HG03565 (cell line): ENCODE data around the gene PXMP4.

Experiments
- ATAC-seq: cut with Tn5 transposase; IDR thresholded peaks from one replicate; pipeline ENCODE4 v1.9.1; 2021; ENCODE audit warnings: mild to moderate bottlenecking, moderate library complexity; ENCODE audit not compliant: unreplicated experiment

PXMP4 gene

DNA sequence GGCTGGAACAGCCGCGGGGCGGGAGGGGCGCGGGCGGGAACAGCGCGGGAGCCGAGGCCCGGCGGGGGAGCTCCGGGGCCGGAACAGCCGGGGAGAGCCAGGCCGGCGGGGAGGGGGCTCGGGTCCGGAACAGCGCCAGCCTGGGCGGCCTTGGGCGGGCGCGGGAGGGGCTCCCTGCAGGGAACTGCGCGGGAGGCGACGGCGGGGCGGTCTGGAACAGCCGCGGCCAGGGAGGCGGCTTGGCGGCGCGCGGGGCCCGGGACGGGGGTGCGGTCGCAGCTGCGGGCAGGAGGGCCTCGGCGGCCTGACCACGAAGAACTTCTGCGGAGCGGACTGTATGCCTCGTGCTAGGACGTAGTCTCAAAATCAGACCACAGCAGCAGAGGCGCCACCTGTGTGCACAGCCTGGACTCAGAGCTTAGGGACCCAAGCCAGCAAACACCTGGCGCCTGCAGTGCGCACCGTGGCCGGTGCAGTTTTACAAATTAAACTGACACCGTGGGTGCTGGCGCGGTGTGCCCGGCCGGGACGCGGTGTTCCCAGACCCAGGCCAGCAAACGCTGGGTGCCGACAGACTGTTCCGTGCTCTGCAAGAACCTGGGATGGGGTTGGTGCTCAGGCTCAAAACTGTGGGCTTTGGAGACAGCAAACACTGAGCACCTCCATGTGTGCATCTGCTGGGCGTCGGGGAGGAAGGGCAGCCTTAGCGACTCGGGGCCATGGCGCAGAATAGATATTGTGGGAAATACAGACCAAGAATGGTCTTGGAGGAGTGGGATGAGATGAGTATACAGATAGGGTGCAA lies 12.3 kb upstream of the PXMP4 start:
- ATAC-seq, result peak; percentile 32

DNA sequence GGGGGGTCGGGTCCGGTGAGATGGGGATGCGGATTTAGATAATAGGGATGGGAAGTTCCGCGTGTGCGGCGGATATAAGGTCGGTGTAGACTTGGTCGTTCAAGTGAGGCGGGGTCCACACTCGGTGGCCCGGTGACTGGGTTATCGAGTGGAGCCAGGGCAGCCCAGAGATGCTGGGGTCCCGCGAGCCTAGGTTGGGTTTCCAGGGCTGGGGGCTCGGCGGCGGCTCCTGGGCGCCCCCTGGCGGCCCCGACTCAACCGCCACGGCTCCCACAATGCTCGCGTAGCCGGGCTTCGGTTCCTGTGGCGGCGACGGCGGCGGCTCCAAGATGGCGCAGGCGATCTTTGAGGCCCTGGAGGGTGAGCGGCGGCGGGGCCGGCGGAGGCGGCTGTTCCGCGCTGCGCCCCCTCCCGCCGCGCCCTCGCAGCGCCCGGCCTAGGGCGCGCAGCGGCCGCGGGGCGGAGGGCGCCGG lies 11.6 kb upstream of the PXMP4 start, which contains the start of gene ZNF341:
ZNF341 (plus strand) TSS at position 304 of the 473 bp plus-strand sequence; CDS start at position 330, 26 bp downstream.
- ATAC-seq, result peak; percentile 69

DNA sequence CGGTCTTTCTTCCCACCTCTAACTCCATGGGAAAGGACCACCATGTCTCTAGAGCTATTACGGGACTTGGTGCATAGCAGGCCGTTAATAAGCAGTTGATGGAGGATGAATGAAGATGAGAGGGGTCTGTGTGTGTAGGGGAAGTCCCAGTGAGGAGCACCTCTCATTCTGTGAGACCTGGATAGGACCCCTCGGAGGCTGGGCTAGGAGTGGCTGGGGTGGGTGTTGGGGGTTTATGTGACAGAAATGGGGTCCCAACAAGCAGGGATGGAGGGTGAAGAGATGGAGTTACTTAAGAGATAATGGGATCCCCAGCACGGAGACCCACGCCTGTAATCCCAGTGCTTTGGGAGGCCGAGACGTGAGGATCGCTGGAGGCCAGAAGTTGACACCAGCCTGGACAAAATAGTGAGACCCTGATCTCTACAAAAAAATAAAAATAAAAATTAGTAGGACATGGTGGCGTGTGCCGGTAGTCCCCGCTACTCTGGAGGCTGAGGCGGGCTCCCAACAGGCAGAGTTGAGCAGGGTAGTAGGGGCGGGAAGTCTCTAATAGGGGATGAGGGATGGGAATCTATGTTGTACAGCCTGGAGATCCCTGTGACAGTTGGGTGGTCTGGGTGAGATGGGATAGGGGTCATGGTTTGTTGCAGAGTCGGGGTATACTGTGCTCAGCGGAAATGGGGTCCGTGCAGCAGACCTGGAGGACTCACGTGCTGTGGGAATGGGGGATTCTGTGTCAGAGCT lies 11.0 kb upstream of the PXMP4 start:
- no peak for ATAC-seq

DNA sequence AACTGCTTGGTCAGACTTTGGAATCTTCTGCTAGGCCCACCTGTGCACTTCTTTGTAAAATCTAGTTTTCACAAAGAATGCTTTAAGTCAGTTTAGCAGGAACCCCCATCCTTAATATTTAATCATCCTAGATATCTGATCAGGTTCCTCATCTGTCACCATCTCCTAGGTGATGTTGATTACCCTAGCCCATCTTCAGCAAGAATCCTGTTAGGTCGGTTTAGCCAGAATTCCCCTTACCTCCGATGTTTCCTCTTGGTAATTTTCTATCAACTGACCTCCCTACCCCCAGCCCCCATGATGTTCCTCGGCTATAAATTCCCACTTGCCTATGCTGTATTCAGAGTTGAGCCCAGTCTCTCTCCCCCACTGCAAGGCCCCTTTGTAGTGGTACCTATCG lies 9.0 kb upstream of the PXMP4 start:
- ATAC-seq, result no peak

DNA sequence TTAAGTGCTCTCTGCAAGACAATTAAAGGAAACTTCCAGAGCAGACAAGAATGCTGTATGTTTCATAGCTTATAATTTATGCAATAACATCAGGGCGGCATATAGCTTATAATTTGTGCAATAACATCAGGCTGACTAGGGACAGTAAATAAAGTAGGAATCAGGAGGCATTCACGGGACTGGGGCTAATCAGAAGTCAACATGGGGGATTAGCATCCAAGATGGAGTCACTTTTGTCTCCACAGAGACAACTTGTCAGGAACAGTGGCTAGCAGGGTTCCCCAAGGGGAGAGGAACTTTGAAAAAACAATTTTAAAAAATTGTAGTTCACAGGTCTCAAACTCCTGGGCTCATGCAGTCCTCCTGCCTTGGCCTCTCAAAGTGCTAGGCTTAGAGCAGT lies 8.4 kb upstream of the PXMP4 start:
- no peak for ATAC-seq

DNA sequence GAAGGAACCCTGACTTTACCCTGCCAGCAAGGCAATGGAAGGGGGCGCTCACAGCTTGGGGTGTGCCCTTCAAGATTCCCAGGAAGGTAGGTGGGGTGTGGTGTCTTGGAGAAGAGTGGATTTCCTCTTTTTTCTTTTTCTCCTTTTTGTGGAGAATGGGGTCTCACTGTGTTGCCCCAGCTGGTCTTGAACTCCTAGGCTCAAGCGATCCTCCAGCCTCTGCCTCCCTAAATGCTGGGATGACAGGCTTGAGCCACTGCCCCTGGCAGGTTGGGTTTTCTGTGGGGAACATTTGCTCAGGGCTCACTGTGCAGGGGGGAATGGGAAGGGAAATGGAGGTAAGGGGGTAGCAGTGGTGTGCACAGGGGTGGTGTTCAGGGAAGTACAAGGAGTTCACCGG lies 7.7 kb upstream of the PXMP4 start:
- no peak for ATAC-seq

DNA sequence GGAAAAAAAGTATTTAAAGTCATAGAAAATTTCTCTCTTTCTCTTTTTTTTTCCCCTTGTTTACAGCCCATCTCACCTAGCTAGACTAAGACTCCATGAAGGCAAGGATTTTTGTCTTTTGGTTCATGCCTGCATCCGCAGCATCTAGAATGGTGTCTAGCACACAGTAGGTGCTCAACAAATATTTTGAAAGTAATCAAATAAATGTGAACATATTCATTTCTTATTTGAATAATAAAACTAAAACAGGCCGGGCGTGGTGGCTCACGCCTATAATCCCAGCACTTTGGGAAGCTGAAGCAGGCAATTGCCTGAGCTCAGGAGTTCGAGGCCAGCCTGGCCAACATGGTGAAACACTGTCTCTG lies 7.0 kb upstream of the PXMP4 start:
- ATAC-seq, result no peak

DNA sequence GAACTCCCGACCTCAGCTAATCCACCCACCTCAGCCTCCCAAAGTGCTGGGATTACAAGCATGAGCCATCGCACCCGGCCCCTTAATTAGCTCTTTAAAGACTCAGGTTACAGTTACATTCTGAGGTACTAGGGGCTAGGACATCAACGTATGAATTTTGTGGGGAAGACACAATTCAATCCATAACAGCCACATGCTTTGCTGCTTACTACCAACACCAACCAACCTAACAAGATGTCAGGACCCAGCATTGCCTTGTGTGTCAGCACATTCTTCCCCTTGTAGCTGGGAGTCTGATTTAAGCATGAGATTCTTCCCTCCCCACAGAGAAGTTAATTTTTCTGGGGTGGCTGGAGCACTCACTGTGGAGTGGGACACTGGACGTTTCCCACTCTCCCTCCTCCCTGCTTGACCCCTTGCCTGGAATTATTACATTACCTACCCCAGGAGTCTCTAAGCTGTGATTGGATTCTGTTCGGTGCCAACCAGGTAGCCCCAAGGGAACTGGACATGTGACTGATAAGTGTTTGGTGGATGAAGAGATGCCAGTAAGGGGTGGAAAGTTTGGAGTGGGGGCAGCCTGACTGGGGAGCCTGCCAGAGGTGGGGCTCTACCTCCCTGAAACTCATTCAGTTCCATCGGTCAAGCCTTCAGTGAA lies 5.6 kb upstream of the PXMP4 start:
- no peak for ATAC-seq

DNA sequence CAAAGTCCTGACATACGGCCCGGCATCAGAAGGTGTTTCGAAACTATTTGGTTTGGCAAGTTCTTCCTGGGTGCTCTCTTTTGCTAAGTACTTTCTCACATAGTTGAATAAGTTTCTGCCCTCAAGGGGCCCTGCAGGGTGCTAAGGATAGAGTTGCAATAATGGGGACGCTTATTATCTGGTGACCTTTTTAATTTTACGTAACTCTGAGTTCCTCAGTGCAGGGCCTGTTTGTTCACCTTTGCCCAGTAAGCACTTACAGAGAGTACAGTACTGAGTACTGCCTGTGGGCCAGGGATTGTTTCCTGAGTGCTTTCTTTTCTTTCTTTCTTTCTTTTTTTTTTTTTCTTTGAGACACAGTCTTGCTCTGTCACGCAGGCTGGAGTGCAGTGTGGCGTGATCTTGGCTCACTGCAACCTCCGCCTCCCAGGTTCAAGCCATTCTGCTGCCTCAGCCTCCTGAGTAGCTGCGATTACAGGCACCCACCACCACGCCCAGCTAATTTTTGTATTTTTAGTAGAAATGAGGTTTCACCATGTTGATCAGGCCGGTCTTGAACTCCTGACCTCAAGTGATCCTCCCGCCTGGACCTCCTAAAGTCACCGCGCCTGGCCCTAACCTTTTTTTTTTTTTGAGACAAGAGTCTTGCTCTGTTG lies 4.5 kb upstream of the PXMP4 start:
- no peak for ATAC-seq

DNA sequence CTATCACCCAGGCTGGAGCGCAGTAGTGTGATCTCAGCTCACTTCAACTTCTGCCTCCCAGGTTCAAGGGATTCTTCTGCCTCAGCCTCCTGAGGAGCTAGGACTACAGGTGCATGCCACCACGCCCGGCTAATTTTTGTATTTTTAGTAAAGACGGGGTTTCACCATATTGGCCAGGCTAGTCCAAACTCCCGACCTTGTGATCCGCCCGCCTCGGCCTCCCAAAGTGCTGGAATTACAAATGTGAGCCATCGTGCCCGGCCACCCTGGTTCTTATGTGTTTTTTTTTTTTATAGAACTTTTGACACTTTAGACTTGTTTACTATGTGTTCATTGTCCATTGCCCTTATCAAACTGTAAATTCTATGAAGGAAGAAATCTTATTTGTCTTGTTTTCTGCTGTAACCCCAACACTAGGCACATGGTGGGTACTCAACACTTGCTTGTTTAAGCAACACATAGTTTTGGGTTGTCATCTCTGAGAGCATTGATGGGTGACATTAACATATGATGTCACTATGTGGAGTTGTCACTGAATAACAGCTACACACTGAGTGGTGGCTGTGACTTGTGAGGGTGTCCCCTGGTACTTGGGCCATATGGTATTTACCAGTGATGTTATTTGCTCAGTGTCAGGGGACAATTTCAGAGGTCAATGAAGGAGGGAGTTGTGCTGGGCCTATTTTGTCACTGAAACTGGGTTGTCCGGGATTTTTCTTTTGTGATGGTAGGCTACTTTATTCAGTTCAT lies 1.5 kb upstream of the PXMP4 start:
- ATAC-seq, result no peak

DNA sequence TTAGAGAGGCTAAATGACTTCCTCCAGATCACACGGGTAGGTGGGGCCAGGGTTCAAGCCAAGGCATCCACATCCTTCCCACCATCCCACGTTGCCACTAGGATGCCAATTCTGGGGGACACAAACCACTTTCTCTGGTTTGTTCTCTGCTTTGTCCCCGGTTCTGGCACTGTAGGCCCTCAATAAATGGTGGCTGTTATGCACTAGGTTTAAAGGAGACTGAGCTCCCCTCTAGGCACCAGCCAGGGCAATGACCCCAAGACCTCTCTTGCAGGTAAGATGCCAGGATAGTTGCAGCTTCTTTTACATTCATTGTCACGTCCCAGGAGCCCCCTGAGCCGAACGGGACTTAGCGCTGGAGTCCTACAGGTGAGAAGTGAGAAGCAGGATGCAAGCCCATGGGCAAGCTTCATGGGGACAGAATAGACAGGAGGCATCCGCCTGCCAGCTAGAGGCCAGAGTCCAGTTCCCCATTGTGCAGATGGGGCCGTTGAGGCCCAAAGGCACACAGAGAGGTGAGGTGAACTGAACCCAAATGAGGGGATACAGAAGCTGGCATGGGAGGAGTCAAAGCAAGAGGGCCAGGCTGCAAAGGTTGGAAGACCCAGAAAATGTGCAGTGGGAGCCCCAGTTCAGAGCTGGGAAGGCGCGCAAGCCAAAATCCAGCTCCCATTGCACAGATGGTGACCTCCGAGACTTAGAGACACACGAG lies 677 bp downstream of the PXMP4 start:
- ATAC-seq, result no peak

DNA sequence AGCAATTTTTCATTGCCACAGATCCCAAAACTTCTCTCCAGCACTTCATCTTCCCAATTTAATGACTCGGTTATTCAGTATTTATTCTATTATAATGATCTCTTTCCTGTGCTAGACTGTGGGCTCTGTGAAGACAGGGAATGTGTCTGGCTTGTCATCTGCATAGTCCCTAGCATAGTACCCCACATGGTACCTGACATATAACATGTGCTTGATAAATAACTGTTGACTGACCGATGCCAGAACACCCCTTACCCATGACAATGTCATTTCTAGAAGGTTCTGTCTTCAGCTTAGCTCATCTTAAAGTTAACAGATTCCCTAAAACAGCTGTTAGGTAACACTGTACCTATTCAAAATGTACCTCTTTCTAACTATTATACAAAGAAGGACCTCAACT lies 3.6 kb downstream of the PXMP4 start:
- ATAC-seq, result no peak

DNA sequence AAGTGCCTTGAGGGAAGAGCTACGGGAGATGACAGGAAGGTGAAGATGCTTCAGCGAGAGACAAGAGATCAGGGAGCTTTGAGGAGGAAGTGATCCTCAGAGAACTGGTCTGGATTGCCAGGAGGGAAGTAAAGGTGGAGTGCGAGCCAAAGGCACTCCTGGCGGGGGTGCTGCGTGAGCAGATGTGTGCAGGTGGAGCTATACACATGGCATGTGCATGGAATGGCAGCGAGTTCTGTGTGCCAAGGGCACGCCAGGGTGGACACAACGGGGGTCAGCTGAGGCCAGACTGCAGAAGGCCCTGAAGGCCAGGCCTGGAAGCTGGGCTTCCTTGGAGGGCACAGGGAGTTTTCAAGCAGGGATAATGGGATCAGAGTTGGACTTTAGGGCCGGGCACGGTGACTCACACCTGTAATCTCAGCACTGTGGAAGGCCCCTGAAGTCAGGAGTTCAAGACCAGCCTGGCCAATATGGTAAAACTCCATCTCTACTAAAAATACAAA lies 6.2 kb downstream of the PXMP4 start:
- no peak for ATAC-seq

DNA sequence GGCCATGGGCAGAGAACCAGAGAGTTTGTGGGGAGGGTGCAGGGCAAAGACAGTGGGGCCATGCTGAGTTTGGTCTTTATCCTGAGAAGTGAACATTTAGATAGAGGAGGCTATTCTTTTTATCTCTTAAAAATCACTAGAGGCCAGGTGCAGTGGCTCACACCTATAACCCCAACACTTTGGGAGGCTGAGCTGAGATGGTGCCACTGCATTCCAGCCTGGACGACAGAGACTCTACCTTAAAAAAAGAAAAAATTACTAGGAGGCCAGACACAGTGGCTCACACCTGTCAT lies 8.7 kb downstream of the PXMP4 start:
- ATAC-seq, result no peak

DNA sequence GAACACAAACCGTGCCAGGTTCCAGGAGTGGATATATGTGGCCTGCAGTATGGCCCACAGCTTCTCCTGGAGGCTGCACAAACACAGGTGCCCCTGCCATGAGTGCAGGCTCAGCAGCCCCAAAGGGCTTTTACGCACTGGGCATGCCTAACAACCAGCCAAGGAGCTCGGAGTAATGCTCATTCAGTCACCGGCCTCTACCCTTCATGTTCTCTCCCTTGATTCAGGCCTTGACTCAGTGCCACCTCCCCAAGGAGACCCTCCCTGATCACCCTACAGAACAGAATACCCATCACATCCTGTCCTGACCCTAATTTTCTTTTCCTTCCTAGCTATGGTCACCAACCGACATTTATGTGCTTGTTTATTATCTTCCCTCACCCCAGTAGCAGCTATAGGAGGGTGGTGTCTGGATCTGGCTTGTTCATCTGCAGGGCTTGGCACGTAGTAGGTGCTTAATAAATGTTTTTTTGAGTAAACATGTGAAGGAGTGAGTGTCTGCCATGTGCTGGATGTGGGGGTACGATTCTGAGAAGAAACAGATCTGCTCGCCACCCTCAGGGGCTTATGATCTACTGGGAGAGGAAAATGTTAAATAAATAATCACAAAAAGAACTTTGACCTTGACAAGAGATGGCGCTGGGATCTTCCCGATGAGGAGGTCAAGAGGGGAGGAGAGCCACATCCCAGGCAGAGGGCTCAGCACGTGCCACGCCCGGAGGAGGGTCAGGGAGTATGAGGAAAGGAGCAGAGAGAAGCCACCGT lies 9.2 kb downstream of the PXMP4 start:
- no peak for ATAC-seq

DNA sequence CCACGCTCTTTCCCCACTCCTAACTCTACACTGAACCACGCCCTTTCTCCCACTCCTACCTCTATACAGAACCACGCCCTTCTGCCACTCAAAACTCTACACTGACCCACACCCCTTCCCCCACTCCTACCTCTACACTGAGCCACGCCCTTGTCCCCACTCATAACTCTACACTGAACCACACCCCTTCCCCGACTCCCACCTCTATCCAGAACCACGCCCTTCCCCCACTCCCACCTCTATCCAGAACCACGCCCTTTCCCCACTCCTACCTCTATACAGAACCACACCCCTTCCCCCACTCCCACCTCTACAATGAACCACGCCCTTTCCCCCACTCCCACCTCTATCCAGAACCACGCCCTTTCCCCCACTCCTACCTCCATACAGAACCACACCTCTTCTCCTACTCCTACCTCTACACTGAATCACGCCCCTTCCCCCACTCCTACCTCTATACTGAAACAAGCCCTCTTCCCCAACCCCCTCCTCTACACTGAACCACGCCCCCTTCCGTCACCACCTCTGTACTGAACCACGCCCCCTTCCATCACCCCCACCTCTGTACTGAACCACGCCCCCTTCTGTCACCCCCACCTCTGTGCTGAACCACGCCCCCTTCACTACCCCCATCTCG lies 10.1 kb downstream of the PXMP4 start:
- ATAC-seq, result no peak

DNA sequence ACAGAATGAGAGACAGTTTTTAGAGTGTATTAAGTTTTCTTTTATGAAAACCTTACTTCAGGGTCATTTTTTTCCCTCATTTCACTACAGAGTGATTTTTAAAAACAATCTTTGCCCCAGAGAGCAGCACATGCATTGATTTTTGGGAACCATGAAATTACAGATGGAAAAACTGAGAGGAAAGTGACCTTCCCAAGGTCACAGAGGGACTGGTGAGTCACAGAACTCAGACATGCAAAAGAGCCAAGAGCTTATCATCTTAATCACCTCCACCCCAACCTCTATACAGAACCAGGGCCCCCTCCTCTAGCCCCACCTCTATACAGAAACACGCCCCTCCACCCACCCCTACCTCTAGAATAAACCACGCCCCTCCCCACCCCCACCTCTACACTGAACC lies 10.7 kb downstream of the PXMP4 start:
- no peak for ATAC-seq

DNA sequence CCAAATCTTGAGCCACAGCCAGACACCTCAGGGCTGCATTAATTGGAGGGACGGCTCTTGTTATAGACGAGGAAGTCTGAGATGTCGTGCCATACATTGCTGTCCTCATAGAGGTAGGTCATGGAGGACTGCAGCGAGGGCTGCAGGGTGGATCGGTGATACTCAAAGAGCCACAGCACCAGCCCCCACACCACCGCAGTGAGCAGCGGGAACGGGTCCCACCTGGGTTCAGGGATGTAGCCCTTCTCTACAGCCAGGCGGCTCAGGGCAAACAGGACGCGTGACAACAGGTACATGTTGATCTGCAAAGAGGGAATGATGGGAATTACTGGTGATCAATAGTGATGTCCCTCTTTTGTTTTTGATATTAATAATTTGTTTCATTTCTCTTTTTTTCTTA lies 12.4 kb downstream of the PXMP4 start:
- ATAC-seq, result no peak
